Nephron (organoid): ENCODE results near the gene LUC7L2.

Source experiments
- H3K27ac Mint-ChIP-seq, 3 experiments: 2 replicates each; pipeline ENCODE4 v1.8.0; 2020; ENCODE audit warnings: mixed read lengths in 3 of 3, mild to moderate bottlenecking in 2 of 3, moderate library complexity in 1 of 3
- H3K27me3 Mint-ChIP-seq: 2 replicates; pipeline ENCODE4 v1.8.0; 2021; ENCODE audit warnings: low read depth, mild to moderate bottlenecking, moderate library complexity, mixed read lengths
- H3K36me3 Mint-ChIP-seq: 2 replicates; pipeline ENCODE4 v1.8.0; 2020; ENCODE audit warnings: low read depth, mixed read lengths
- H3K4me1 Mint-ChIP-seq: 2 replicates; pipeline ENCODE4 v1.8.0; 2020; ENCODE audit warnings: mixed read lengths
- H3K4me3 Mint-ChIP-seq, 3 experiments: 2 replicates each; pipeline ENCODE4 v1.8.0; 2020; ENCODE audit warnings: mild to moderate bottlenecking in 3 of 3, mixed read lengths in 3 of 3, moderate library complexity in 2 of 3
- H3K9me3 Mint-ChIP-seq: 2 replicates; pipeline ENCODE4 v1.8.0; 2020; ENCODE audit warnings: mixed read lengths
- CTCF ChIP-seq, 3 experiments: fragments of 200-600 bp; sonication (generic); IDR thresholded peaks; one replicate each; pipeline ENCODE4 v1.5.0; 2021; ENCODE audit warnings: antibody characterized with exemption in 3 of 3; ENCODE audit not compliant: unreplicated experiment in 3 of 3

LUC7L2 gene

GRCh38 chr7:139366400-139366799 is 6.7 kb downstream of the LUC7L2 start:
- peaks cover 45% of the 10 kb centered on the region for H3K4me1 Mint-ChIP-seq
- TF ChIP-seq CTCF (IDR thresholded peaks at IDR 0.05; ENCODE audit: unreplicated experiment in 3 of 3): no peak
- no peak overlapping the region for H3K4me3 Mint-ChIP-seq
- H3K36me3 Mint-ChIP-seq: peaks cover 26% of the 10 kb centered on the region
- no peaks in the 10 kb centered on the region for H3K27me3 Mint-ChIP-seq
- H3K27ac Mint-ChIP-seq: no peak overlapping the region
- no peaks in the 10 kb centered on the region for H3K9me3 Mint-ChIP-seq

- peaks cover 21% of the 10 kb centered on the region for H3K36me3 Mint-ChIP-seq
- H3K27ac Mint-ChIP-seq: no peak overlapping the region
Measured at GRCh38 chr7:139367438-139368155, 7.9 kb downstream of the LUC7L2 start.

GRCh38 chr7:139370301-139370942 is 10.7 kb downstream of the LUC7L2 start:
- Mint-ChIP-seq H3K27ac (peak overlapping the region in 1 of 3 experiments; percentile 71), H3K27me3 (no peaks in the 10 kb centered on the region), H3K4me1 (peaks cover 28% of the 10 kb centered on the region), H3K9me3 (no peaks in the 10 kb centered on the region), H3K36me3 (peaks cover 18% of the 10 kb centered on the region), H3K4me3 (no peak overlapping the region)
- no peak for TF ChIP-seq CTCF (IDR thresholded peaks at IDR 0.05; ENCODE audit: unreplicated experiment in 3 of 3)

More at GRCh38 chr7:139367438-139368155, 7.9 kb downstream of the LUC7L2 start:
- TF ChIP-seq CTCF (IDR thresholded peaks at IDR 0.05; ENCODE audit: unreplicated experiment in 3 of 3): no peak
- Mint-ChIP-seq H3K9me3 (no peaks in the 10 kb centered on the region), H3K27me3 (no peaks in the 10 kb centered on the region), H3K4me1 (peaks cover 33% of the 10 kb centered on the region), H3K4me3 (no peak overlapping the region)

- Mint-ChIP-seq H3K27ac (peak overlapping the region in 1 of 3 experiments; percentile 18), H3K27me3 (no peaks in the 10 kb centered on the region), H3K4me1 (peaks cover 26% of the 10 kb centered on the region), H3K9me3 (no peaks in the 10 kb centered on the region), H3K36me3 (peaks cover 20% of the 10 kb centered on the region), H3K4me3 (no peak overlapping the region)
- TF ChIP-seq CTCF (IDR thresholded peaks at IDR 0.05; ENCODE audit: unreplicated experiment in 3 of 3): no peak
Measured at GRCh38 chr7:139370943-139371313, 11.2 kb downstream of the LUC7L2 start.

GRCh38 chr7:139374246-139374645 is 14.6 kb downstream of the LUC7L2 start:
- Mint-ChIP-seq H3K36me3 (peaks cover 33% of the 10 kb centered on the region), H3K9me3 (no peaks in the 10 kb centered on the region), H3K4me3 (no peak overlapping the region), H3K27me3 (no peaks in the 10 kb centered on the region), H3K27ac (no peak overlapping the region), H3K4me1 (peaks cover 25% of the 10 kb centered on the region)
- TF ChIP-seq CTCF (IDR thresholded peaks at IDR 0.05; ENCODE audit: unreplicated experiment in 3 of 3): no peak

- no peak overlapping the region for H3K4me3 Mint-ChIP-seq
- no peak overlapping the region for H3K27ac Mint-ChIP-seq
- no peak for TF ChIP-seq CTCF (IDR thresholded peaks at IDR 0.05; ENCODE audit: unreplicated experiment in 3 of 3)
- H3K4me1 Mint-ChIP-seq: no peaks in the 10 kb centered on the region
- H3K9me3 Mint-ChIP-seq: no peaks in the 10 kb centered on the region
- peaks cover 45% of the 10 kb centered on the region for H3K36me3 Mint-ChIP-seq
- H3K27me3 Mint-ChIP-seq: no peaks in the 10 kb centered on the region
Measured at GRCh38 chr7:139382439-139382838, 22.7 kb downstream of the LUC7L2 start.
